ENCODE results near the gene DACT1.

The DACT1 gene

GRCh38 chr14:58669556-58670200, 31.9 kb downstream of the DACT1 start:
- DNase-seq = no peak

DNA sequence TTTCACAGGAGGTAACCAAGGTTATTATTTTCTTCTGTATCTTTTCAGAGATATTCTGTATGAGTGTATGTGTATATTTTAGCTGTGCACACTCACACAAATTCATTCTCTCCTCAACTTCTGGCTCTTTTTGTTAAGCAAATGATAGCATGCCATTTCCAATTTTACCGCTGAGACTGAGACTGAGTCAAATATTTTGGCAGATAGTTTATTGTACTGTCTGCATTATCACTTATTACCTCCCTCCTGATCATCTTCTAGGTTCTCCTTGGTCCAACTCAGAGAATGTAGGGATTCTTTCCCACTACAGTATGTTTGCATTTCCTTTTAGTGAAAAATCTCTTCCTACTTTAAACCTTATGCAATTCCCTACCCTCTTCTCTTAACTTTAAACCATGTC, 33.3 kb downstream of the DACT1 start:
- DNase-seq = no peak

DNA sequence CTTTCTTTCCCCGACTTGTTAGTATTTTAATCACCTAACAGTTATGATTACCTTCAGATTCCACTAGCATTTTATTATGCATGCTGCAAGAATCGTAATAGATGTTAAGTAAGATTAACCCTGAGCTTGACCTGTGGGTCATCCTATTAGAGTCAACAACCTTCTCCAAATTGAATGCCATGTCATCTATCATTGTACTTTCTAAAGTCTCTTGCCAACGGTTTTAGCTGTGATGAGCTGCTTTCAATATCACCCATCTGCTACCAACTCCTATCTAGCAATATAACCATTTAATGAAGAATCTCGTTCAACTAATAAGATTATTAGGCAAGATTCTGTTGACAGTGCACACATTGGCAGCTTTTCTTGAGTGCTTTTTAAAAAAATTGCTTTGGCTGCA, 33.7 kb downstream of the DACT1 start:
- no peak for DNase-seq

DNA sequence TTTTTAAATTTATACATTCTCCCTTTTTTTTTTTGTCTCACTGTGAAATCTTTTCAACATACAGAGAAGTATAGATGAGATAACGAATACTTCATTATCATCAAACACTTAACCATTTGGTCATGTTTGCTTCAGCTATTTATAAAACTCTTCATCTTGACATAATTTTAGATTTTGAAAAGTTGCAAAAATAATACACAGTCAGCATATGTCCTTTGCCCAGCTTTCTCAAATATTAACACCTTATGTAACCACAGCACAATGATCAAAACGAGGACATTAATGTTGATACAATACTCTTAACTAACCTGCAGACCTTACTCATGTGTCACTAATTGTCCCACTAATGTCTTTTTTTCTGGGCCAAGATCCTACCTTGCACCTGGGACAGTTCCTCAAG, 36.0 kb downstream of the DACT1 start:
- no peak for DNase-seq

- no peak for DNase-seq
Observed at GRCh38 chr14:58677001-58677400, 39.2 kb downstream of the DACT1 start.

GRCh38 chr14:58677517-58677916, 39.8 kb downstream of the DACT1 start:
- DNase-seq = no peak

DNA sequence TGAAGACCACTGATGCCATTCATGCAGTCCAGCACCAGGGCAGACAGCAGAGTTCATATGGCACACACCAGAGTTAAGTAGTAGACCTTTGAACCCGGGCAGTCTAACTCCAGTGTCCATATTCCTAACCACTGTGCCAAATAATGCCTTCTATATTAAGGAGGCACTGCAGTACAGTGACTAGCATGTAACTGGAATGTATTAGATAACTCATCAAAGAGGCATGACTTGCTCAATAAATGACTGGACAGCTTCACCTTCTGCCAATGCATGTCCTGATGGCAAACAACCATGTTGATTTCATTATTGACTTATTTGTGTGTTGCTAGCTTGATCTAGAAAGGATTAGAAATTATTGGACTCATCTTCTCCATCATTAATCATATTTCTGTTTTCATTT, 40.2 kb downstream of the DACT1 start:
- DNase-seq = no peak

DNA sequence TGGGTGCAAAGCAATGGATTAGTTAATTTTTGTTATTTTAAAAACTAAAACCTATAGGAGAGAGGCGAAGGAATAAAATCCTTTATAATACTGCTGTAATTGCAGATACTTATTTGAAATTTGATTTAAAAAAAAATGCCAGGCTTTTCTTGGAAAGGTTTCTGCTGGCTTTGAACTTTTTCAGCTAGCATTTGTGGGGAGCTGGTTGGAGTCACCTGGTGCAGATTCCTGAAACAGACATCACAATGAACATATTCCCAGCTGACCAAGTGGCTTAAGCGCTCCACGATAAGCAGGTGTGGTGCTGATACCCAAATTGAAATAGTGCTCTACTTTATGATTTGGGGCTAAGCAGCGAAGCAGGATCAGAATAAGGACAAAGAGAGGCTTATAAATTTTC, 42.9 kb downstream of the DACT1 start:
- no peak for DNase-seq

DNA sequence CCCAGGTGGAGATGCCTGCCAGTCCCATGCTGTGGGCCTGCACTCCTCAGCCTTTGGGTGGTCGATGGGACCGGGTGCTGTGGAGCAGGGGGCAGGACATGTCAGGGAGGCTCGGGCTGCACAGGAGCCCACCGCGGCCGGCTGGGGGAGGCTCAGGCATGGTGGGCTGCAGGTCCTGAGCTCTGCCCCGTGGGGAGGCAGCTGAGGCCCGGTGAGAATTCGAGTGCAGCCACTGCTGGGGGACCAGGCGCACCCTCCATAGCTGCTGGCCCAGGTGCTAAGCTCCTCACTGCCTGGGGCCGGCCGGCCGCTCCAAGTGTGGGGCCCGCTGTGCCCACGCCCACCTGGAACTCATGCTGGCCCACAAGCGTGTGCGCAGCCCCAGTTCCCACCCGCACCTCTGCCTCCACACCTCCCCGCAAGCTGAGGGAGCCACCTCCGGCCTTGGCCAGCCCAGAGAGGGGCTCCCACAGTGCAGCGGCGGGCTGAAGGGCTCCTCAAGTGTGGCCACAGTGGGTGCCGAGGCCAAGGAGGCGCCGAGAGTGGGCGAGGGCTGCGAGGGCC, 49.6 kb downstream of the DACT1 start:
- no peak for DNase-seq

DNA sequence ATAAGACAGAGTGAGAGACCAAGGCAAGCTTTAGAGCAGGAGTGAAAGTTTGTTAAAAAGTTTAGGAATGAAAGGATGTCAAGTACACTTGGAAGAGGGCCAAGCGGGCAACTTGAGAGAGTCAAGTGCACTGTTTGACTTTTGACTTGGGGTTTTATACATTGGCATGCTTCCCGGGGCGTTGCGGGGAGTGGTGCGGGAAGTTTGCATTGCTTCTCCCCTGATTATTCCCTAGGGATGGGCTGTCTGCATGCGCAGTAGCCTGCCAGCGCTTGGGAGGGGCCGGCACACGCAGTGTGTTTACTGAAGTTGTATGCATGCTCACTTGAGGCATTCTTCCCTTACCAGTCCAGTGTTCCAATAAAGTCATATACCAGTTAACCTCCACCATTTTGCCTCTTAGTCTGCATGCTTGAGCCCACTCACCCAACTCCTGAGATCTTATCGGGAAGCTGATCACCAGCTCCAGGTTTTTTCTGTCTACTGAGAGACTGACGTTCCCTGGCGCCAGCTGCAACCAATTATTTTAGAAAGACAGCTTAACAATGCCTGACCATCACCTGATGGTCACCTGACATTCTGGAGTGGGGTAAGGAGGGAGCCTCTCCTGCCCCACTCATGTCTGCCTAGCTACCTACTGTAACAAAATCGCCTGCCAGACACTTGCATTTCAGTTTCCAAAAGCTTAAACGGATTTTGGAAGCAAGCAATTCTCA, 53.2 kb downstream of the DACT1 start:
- no peak for DNase-seq

GRCh38 chr14:58693048-58693447, 55.3 kb downstream of the DACT1 start:
- no peak for DNase-seq

- no peak for DNase-seq
Observed at GRCh38 chr14:58695514-58695913, 57.8 kb downstream of the DACT1 start.

DNA sequence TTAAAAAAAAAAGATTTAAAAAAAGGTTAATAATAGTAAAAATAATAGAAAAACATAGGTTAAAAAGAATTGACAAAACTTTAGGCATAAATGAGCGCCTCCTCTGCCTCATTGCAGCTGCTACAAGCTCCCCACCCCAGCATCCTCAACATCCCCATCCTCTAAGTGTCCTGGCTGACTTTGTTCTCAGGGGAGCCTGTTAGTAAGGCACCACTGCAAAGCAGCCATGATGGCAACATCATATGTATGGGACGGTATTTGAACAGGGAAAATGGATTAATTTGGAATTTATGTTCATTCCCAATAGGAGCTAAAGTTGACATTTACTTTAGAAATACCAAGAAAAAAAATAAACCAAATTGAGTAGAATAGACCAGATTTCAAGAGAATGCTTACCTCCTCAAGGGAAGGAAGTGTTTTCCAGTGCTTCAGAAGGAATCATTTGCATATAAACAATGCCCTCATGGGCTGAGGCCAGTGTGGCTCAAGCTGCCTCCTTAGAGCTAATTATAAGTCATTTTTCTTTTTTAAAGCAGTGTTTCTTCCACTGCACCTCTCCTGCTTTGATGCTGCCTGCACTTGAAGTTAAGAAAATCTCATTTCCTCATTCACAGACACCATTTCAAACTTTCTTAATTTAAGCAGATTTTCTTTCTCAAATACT, 59.6 kb downstream of the DACT1 start:
- no peak for DNase-seq

Data from hippocampal formation (tissue), 2 donors.